SH-SY5Y (cell line): ENCODE data around the gene FOXS1.

Experiments
- GATA2 ChIP-seq: IDR thresholded peaks from 2 replicates; pipeline ENCODE4 v1.6.1; 2011; ENCODE audit warnings: mild to moderate bottlenecking, low read depth, low read length
- GATA3 ChIP-seq: IDR thresholded peaks from 2 replicates; pipeline ENCODE4 v1.6.1; 2011; ENCODE audit warnings: low read depth, mild to moderate bottlenecking, low read length, moderate library complexity

DNA sequence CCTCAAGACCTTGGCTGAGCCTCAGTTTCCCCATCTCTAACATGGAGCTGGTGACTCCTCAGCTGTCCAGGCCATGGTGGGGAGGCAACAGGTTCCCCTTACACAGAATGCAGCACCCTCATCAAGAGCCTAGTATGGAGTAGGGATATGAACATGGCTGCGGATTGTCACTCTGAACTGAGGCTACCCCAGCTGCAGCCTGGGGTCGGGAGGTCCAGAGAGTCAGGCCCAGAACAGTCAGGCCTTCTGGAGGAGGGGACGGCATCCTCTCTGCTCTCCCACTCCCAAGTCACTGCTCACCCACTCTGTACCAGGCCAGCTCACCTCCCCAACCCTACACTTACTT, 1.4 kb upstream of the FOXS1 start:
- TF ChIP-seq GATA3 (no peak), GATA2 (no peak)
